Gastroesophageal sphincter (tissue), 4 donors: ENCODE data around the gene TMEM174. TPM values are rescaled to one million over a fixed set of nuclear protein-coding genes. Genes with fewer than 3 reads are reported as not detected.
"Not testable (repeated sequence)": the region's sequence is repeated elsewhere in the genome, so short reads cannot be mapped to it uniquely, and the experiment has no call there.

Source experiments
- ATAC-seq: fragments of 150-250 bp; one replicate; pipeline ENCODE4 v1.9.1; 2016; ENCODE audit warnings: mild to moderate bottlenecking, moderate library complexity
- H3K27ac ChIP-seq, 4 donors: fragments of 200-600 bp; sonication (generic) in 3 of 4; 1 replicate in 3 of 4; 2 replicates in 1 of 4; pipeline ENCODE4 v1.5.1; 2016 to 2019
- H3K27me3 ChIP-seq: fragments of 200-600 bp; sonication (generic); one replicate; pipeline ENCODE4 v1.5.1; 2019
- H3K36me3 ChIP-seq, 2 donors: fragments of 200-600 bp; sonication (generic); one replicate each; pipeline ENCODE4 v1.5.1; 2019; ENCODE audit warnings: control low read depth in 1 of 2
- H3K4me1 ChIP-seq, 3 donors: fragments of 200-600 bp; sonication (generic); 1 replicate in 2 of 3; 2 replicates in 1 of 3; pipeline ENCODE4 v1.5.1; 2016 to 2019; ENCODE audit warnings: control low read depth in 2 of 3
- H3K4me3 ChIP-seq, 2 donors: fragments of 200-600 bp; sonication (generic); one replicate each; pipeline ENCODE4 v1.5.1; 2019; ENCODE audit warnings: mild to moderate bottlenecking in 1 of 2, moderate library complexity in 1 of 2
- H3K9me3 ChIP-seq, 3 donors: fragments of 200-600 bp; sonication (generic); one replicate each; pipeline ENCODE4 v1.5.1; 2017 to 2019; ENCODE audit warnings: control low read depth in 2 of 3
- EP300 ChIP-seq: sonication (generic); formaldehyde crosslinking; IDR thresholded peaks from one replicate; pipeline ENCODE4 v1.6.1; 2017; ENCODE audit warnings: antibody characterized with exemption, mild to moderate bottlenecking
- POLR2A ChIP-seq, 2 donors: fragments of 450-650 bp; IDR thresholded peaks; one replicate each; pipeline ENCODE4 v1.6.1; 2017; ENCODE audit warnings: antibody characterized with exemption in 2 of 2, mild to moderate bottlenecking in 2 of 2, moderate library complexity in 1 of 2
- POLR2AphosphoS5 ChIP-seq: sonication (generic); formaldehyde crosslinking; IDR thresholded peaks from one replicate; pipeline ENCODE4 v1.6.1; 2017; ENCODE audit warnings: antibody characterized with exemption
- WGBS, 2 donors: methylation state at CpG; one replicate each; pipeline ENCODE4 v1.1.5; 2018; ENCODE audit warnings: low coverage in 1 of 2; 5-methylcytosine and 5-hydroxymethylcytosine counted together
- total RNA-seq, 4 donors: library from RNA; depleted of rRNA; stranded (reverse); fragments of >200 nt; gene quantifications; one replicate each; pipeline ENCODE4 v1.1.0, GENCODE V29; 2016
- TF ChIP-seq, protein P1 (sequence below), 4 experiments: fragments of 200-600 bp in 2 of 4; fragments of 450-650 bp in 2 of 4; sonication (generic) in 1 of 4; IDR thresholded peaks; one replicate each; pipeline ENCODE4 v1.5.1; 2017 to 2019; ENCODE audit warnings: antibody characterized with exemption in 4 of 4, mild to moderate bottlenecking in 2 of 4, moderate library complexity in 2 of 4

The TMEM174 gene
- total RNA-seq, 4 donors from 2014 or later = not detected

DNA sequence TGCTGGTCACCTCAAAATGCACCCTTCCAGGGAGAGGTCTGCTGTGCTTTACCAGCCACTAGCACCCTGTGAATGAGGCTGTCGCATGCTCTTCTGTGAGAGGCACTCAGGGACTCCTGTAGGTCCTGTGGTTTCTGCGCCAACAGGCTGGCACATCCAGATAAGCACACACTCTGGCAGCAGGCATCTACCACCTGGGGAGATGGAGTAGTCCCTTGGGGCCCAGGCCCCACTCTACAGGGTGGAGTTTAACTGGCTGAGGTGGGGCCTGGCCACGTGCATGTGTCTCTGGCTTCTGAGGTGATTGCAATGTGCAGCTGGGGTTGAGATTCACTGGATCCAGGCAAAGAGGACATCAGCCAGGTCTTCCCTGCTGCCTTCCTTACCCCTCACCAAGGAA is 32.3 kb downstream of the TMEM174 start:
- no peak for TF ChIP-seq EP300
- TF ChIP-seq, protein P1, sequence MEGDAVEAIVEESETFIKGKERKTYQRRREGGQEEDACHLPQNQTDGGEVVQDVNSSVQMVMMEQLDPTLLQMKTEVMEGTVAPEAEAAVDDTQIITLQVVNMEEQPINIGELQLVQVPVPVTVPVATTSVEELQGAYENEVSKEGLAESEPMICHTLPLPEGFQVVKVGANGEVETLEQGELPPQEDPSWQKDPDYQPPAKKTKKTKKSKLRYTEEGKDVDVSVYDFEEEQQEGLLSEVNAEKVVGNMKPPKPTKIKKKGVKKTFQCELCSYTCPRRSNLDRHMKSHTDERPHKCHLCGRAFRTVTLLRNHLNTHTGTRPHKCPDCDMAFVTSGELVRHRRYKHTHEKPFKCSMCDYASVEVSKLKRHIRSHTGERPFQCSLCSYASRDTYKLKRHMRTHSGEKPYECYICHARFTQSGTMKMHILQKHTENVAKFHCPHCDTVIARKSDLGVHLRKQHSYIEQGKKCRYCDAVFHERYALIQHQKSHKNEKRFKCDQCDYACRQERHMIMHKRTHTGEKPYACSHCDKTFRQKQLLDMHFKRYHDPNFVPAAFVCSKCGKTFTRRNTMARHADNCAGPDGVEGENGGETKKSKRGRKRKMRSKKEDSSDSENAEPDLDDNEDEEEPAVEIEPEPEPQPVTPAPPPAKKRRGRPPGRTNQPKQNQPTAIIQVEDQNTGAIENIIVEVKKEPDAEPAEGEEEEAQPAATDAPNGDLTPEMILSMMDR (IDR thresholded peaks at IDR 0.05) = no peak
- TF ChIP-seq POLR2AphosphoS5 = no peak
- TF ChIP-seq POLR2A (IDR thresholded peaks at IDR 0.05) = no peak
- peaks cover 74% of the 10 kb centered on the region for H3K27me3 ChIP-seq
- peaks cover 0 to 29% (median 0%) of the 10 kb centered on the region in 3 donors for H3K9me3 ChIP-seq
- ATAC-seq = no peak
- WGBS, 2 donors = no CpG with 5 or more reads among the region's 3 CpGs
- H3K4me1 ChIP-seq = peaks cover 0 to 7% (median 0%) of the 10 kb centered on the region in 3 donors
- no peaks in the 10 kb centered on the region for H3K36me3 ChIP-seq
- H3K27ac ChIP-seq = no peak overlapping the region
- H3K4me3 ChIP-seq = no peak overlapping the region

DNA sequence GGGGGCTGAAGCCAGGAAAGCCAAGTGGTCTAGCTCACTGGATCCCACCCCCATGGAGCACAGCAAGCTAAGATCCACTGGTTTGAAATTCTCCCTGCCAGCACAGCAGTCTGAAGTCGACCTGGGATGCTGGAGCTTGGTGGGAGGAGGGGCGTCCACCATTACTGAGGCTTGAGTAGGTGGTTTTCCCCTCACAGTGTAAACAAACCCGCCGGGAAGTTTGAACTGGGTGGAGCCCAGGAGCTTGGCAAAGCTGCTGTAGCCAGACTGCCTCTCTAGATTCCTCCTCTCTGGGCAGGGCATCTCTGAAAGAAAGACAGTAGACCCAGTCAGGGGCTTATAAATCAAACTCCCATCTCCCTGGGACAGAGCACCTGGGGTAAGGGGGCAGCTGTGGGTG is 34.2 kb downstream of the TMEM174 start:
- H3K36me3 ChIP-seq, H3K4me3 ChIP-seq, H3K4me1 ChIP-seq, H3K27ac ChIP-seq, ATAC-seq: not testable (repeated sequence)
- peaks cover 0 to 29% (median 0%) of the 10 kb centered on the region in 3 donors for H3K9me3 ChIP-seq
- 33 to 35% methylated on average over 3 of the region's 4 CpGs for WGBS, 2 donors
- H3K27me3 ChIP-seq = peaks cover 83% of the 10 kb centered on the region

DNA sequence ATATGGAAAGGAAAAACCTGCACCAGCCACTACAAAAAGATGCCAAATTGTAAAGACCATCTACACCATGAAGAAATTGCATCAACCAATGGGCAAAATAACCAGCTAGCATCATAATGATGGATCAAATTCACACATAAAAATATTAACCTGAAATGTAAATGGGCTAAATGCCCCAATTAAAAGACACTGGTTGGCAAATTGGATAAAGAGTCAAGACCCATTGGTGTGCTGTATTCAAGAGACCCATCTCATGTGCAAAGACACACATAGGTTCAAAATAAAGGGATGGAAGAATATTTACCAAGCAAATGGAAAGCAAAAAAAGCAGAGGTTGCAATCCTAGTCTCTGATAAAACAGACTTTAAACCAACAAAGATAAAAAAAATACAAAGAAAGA is 36.1 kb downstream of the TMEM174 start:
- not testable (repeated sequence) for H3K27ac ChIP-seq, H3K36me3 ChIP-seq, H3K4me1 ChIP-seq, H3K4me3 ChIP-seq, ATAC-seq
- peaks cover 85% of the 10 kb centered on the region for H3K27me3 ChIP-seq
- peaks cover 0 to 29% (median 0%) of the 10 kb centered on the region in 3 donors for H3K9me3 ChIP-seq

DNA sequence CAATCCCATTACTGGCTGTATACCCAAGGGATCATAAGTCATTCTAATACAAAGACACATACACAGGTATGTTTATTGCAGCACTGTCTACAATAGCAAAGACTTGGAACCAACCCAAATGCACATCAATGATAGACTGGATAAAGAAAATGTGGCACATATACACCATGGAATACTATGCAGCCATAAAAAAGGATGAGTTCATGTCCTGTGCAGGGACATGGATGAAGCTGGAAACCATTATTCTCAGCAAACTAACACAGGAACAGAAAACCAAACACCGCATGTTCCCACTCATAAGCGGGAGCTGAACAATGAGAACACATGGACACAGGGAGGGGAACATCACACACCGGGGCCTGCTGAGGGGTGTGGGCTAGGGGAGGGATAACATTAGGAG is 39.7 kb downstream of the TMEM174 start:
- Histone ChIP-seq H3K4me1 (peaks cover 0 to 14% (median 0%) of the 10 kb centered on the region in 3 donors), H3K27me3 (peaks cover 72% of the 10 kb centered on the region), H3K9me3 (peaks cover 0 to 24% (median 0%) of the 10 kb centered on the region in 3 donors)
- not testable (repeated sequence) for H3K4me3 ChIP-seq, H3K27ac ChIP-seq, ATAC-seq, H3K36me3 ChIP-seq
- WGBS, 2 donors = 86 to 97% methylated on average over 2 to 3 of the region's 3 CpGs

DNA sequence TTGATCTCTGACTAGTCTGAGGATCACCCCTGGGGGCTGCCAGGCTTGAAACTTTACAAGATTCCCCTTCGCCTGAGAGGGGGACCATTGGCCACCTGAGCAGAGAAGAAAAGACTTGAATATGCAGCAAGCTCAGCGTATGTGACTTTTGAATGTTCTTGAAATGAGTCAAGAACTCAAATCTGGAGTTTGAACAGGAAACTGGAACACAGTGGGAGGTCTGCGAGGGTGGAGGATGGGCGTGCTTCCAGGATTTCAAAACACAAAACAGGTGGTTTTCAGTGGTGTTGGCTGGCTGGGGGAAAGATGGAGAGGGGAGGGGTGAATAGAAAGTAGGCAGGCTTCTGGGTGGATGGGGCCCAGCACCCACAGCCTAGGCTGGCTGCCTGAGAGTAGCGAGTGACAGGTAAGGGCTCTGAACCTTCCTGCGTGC is 40.6 kb downstream of the TMEM174 start:
- Histone ChIP-seq H3K27me3 (peaks cover 72% of the 10 kb centered on the region), H3K9me3 (peaks cover 0 to 15% (median 0%) of the 10 kb centered on the region in 3 donors), H3K27ac (no peak overlapping the region), H3K4me1 (peaks cover 0 to 14% (median 0%) of the 10 kb centered on the region in 3 donors), H3K4me3 (no peak overlapping the region), H3K36me3 (no peaks in the 10 kb centered on the region)
- no peak for ATAC-seq
- 41 to 49% methylated on average over 6 of the region's 6 CpGs for WGBS, 2 donors
- no peak for TF ChIP-seq POLR2AphosphoS5
- no peak for TF ChIP-seq POLR2A (IDR thresholded peaks at IDR 0.05)
- no peak for TF ChIP-seq EP300
- TF ChIP-seq, protein P1 (IDR thresholded peaks at IDR 0.05) = no peak

DNA sequence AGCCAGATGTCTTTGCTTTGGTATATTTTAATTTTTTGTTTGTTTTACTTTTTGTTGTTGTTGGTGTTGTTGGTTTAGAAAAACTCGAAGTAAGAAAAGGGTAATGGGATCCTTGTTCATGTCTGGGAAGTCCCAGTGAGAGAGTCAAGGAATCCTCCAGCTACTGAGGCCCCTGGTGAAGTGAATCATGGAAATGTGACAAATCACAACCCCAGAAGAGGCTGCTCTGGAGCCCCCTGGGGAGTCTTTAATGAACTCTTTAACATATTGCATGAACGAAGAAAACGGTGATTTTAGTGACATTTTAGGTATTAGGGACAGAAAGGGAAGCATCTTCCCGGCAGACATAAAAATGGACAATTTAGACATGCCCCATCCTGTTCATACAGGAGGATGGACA is 41.3 kb downstream of the TMEM174 start:
- no peaks in the 10 kb centered on the region for H3K36me3 ChIP-seq
- H3K4me1 ChIP-seq = peaks cover 0 to 14% (median 0%) of the 10 kb centered on the region in 3 donors
- TF ChIP-seq POLR2AphosphoS5 (no peak), POLR2A (IDR thresholded peaks at IDR 0.05) (no peak), EP300 (no peak)
- TF ChIP-seq, protein P1 (IDR thresholded peaks at IDR 0.05) = no peak
- no peak overlapping the region for H3K4me3 ChIP-seq
- peaks cover 0 to 8% (median 0%) of the 10 kb centered on the region in 3 donors for H3K9me3 ChIP-seq
- peaks cover 74% of the 10 kb centered on the region for H3K27me3 ChIP-seq
- WGBS, 2 donors = 31 to 82% methylated on average over 3 to 4 of the region's 4 CpGs
- ATAC-seq = no peak
- H3K27ac ChIP-seq = no peak overlapping the region
